H7 (cell line): Measurements from ENCODE around the gene MOGAT1. TPM values are rescaled to one million over a fixed set of nuclear protein-coding genes. Genes with fewer than 3 reads are reported as not detected.

Experiments used
- DNase-seq: peaks from one replicate; pipeline ENCODE4 v3.0.0; 2012
- H3K27me3 ChIP-seq: 2 replicates; pipeline ENCODE4 v1.6.0; 2011; ENCODE audit warnings: mild to moderate bottlenecking, low read length; ENCODE audit not compliant: control insufficient read depth, insufficient read depth
- H3K36me3 ChIP-seq: replicated peaks from 2 replicates; pipeline ENCODE4 v1.5.1; 2011; ENCODE audit warnings: low read length; ENCODE audit not compliant: control insufficient read depth, insufficient read depth
- H3K4me3 ChIP-seq: 2 replicates; pipeline ENCODE4 v1.5.1; 2011; ENCODE audit warnings: low read depth, mild to moderate bottlenecking, control low read depth, low read length, moderate library complexity; ENCODE audit not compliant: insufficient read depth
- total RNA-seq: library from RNA; depleted of rRNA; stranded (reverse); fragments of >200 nt; shearing (Covaris generic); gene quantifications from 2 replicates; pipeline ENCODE4 v1.2.3, GENCODE V29; 2014

The MOGAT1 gene
- total RNA-seq, 1 experiment from 2014 or later, result not detected

DNA sequence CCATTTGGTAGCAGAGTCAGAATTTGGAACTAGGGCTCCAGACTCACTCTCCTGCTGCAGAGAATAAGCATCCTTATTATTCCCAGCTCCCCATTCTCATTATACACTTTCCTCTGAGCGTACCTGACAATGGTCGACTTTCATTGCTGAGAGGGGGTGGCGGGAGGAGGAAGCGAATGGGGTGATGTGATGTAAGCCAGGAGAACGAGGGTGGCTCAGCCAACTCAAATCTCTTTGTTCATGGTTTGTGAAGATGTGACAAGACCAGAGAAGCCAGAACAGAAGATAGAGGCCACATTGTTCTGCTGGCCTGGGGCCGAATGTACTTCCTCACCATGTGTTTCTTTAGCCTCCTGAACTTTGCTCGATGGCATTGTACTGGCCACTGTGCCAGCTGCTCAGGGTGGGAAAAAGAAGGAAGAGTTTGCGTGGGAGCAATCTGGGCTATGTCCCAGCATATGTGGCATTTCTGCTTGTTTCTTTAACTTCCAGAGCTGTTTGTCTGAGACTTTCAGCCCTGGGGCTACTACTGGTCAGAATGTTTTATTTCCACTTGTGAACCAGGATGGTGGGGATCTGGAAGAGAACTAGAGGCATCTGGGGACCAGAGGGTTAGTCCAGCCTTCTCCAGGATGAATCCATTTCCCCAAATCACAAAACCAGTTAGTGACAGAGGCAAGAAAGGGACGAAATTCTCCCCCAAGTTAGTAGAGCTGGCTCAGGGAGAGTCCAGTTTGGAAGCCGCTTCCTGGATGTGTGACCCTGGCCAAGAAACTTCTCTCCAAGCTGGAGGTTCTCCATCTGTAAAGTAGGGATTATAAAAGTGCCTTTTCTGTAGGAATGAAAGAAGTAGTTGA lies 62.6 kb downstream of the MOGAT1 start:
- Histone ChIP-seq H3K4me3 (no peak overlapping the region), H3K27me3 (no peaks in the 10 kb centered on the region), H3K36me3 (no peaks in the 10 kb centered on the region)
- DNase-seq, result no peak

DNA sequence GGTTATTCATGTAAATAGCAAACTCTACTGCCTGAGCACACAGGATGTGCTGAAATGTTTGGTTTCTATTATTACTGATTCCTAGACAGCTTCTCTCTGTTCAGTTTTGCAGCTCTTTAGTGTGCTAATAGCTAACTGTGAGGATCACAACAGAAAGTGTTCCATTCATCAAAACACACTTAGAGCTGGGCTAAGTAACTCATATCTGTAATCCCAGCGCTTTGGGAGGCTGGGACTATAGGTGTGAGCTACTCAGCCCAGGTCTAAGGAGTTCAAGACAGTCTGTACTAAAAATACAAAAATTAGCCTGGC lies 63.2 kb downstream of the MOGAT1 start:
- no peaks in the 10 kb centered on the region for H3K36me3 ChIP-seq
- H3K4me3 ChIP-seq, result no peak overlapping the region
- no peaks in the 10 kb centered on the region for H3K27me3 ChIP-seq
- DNase-seq, result no peak

DNA sequence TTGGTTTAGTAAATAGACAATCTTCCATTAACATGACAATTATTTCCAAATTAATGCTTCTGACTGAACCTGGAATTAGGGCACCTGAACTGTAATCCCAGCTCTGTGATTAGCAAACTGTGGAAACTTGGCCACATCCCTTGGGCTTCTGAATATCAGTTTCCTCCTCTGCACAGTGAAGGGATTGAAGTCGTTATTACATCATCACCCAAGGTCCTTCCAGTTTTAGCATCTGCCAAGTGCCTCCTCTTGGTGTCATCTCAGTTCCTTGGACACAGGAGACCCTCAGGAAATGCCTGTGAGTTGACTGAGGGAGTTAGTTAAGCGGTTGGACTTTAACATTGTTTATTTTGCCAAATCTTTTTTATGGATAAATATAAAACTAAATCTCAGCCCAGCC lies 64.8 kb downstream of the MOGAT1 start:
- no peak for DNase-seq
- no peaks in the 10 kb centered on the region for H3K36me3 ChIP-seq
- no peak overlapping the region for H3K4me3 ChIP-seq
- H3K27me3 ChIP-seq, result no peaks in the 10 kb centered on the region

DNA sequence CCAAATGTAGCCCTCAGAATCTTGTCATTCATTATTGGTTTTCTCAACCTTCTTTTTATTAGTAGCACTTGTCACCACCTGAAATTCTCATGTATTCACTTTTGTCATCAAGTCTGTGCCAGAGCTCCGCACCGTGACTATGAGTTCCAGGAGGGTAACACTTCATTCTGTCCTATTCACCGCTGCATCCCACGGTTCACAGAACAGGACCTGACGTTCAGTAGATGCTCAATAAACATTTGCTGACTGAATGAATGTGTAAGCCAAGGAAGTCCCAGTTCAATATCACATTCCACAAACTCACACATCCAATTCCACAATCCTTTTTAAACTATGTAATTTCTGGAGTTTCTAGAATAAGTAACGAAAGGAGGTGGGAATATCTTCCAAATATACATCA lies 65.5 kb downstream of the MOGAT1 start:
- H3K4me3 ChIP-seq, result no peak overlapping the region
- no peak for DNase-seq
- no peaks in the 10 kb centered on the region for H3K36me3 ChIP-seq
- no peaks in the 10 kb centered on the region for H3K27me3 ChIP-seq

GRCh38 chr2:222738312-222738711 lies 66.9 kb downstream of the MOGAT1 start:
- no peak for DNase-seq
- Histone ChIP-seq H3K36me3 (no peaks in the 10 kb centered on the region), H3K27me3 (no peaks in the 10 kb centered on the region), H3K4me3 (no peak overlapping the region)

DNA sequence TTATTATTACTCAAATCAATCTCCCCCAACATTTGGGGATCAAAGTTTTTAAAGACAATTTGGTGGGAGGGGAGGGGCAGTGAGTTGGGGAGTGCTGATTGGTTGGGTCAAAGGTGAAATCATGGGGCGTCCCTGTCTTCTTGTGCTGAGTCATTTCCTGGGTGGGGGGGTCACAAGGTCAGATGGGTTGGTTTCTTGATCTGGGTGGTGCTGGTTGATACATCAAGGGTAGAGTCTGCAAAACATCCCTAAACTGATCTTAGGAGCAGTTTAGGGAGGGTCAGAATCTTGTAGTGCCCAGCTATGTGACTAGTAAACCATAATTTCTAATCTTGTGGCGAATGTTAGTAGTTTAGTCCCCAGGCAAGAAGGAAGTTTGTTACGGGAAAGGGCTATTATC lies 67.4 kb downstream of the MOGAT1 start:
- DNase-seq, result no peak
- H3K36me3 ChIP-seq, result no peaks in the 10 kb centered on the region
- H3K27me3 ChIP-seq, result no peaks in the 10 kb centered on the region
- H3K4me3 ChIP-seq, result no peak overlapping the region

DNA sequence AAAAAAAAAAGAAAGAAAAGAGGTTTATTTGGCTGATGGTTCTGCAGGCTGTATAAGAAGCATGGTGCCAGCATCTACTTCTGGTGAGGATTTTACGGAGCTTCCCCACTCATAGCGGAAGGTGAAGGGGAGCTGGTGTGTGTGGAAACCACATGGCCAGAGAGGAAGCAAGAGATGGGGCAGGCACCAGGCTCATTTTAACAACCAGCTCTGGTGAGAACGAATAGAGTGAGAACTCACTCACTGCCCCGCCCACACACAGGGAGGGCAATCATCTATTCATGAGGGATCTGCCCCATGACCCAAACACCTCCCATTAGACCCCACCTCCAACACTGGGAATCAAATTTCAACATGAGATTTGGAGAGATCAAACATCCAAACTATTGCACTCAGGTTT lies 68.5 kb downstream of the MOGAT1 start:
- Histone ChIP-seq H3K27me3 (no peaks in the 10 kb centered on the region), H3K4me3 (no peak overlapping the region), H3K36me3 (no peaks in the 10 kb centered on the region)
- DNase-seq, result no peak

DNA sequence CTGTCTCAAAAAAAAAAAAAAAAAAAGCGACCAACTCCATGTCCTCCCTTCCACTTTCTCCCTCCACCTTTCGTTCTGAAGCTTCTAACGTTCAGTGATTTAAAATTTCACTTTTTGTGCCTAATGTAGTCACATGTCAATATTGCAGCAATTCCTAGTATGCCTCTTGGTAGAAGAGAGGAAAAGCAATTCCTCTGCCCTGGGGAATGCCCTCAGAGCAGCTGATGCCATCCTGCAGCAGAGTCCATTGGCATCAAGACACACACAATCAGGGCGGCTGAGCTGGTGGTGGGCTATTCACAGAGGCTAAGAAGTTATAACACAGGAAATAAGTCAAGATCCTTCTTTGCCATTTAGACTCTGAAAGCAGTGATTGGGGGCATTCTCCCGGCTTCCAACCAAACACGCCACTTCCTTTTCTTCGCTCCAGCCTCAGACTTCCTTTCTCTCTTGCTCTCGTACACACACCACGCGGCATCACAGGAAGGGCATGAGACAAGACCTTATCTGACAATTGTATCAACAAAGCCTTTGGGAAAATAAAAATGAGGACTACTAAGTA lies 71.9 kb downstream of the MOGAT1 start:
- no peaks in the 10 kb centered on the region for H3K36me3 ChIP-seq

DNA sequence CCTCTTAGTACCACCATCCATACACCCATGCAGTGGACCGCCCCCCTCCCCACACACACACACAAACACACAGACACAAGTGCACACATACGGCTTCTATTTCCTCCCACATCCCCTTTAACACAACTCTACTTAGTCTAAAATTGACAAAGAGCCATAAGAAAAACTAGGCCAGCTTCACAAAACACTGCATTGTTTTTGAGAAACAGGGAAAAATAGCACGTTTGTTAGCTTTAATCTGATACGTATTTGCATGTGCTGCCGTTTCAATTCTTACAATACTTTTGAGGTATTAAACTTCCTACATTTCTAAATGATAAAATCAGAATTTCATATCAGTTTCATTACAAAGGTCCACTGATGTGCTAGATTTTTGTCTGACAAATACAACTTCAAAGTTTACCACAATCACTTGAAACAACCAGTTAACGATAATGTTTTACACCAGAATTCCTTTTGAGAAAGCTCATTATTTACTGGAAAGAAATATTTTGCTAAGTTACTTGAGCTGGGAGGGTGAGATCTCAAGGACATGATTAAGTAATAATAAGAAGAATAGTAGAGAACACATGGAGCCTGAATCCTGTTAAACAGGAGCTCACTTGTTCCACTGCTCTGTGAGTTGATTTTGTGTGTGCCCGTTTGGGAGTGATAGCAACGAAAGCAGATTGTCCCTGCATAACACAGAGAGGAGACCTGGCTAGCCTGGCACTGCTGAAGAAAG lies 74.5 kb downstream of the MOGAT1 start:
- DNase-seq, result no peak
- H3K4me3 ChIP-seq, result no peak overlapping the region
- H3K36me3 ChIP-seq, result no peaks in the 10 kb centered on the region
- H3K27me3 ChIP-seq, result no peaks in the 10 kb centered on the region

More for the DNA sequence above, 71.9 kb downstream of the MOGAT1 start:
- H3K27me3 ChIP-seq, result no peaks in the 10 kb centered on the region
- no peak overlapping the region for H3K4me3 ChIP-seq
- no peak for DNase-seq

- Histone ChIP-seq H3K36me3 (no peaks in the 10 kb centered on the region), H3K4me3 (no peak overlapping the region), H3K27me3 (no peaks in the 10 kb centered on the region)
- no peak for DNase-seq
Measured at GRCh38 chr2:222747526-222748160, 76.2 kb downstream of the MOGAT1 start.

DNA sequence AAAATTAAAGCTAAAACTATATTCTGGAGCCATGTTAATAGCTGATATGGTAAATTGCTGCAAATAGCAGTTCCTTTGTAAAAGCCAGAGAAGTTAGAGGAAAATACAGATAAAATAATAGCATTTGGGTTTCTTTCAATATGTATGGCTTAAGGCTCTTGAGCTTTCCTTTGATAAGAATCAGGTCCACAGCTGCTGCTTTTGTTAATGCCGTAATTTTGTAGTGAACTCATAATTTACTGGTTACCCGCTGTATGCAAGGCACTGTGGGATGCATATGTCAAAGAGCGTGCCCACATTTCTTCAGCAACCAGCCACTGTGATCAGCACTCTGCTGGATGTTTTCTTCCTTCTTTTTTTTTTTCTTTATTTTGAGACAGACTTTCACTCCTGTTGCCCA lies 79.1 kb downstream of the MOGAT1 start:
- Histone ChIP-seq H3K36me3 (no peaks in the 10 kb centered on the region), H3K27me3 (no peaks in the 10 kb centered on the region), H3K4me3 (no peak overlapping the region)
- DNase-seq, result no peak

- no peak overlapping the region for H3K4me3 ChIP-seq
- no peak for DNase-seq
- H3K27me3 ChIP-seq, result no peaks in the 10 kb centered on the region
- H3K36me3 ChIP-seq, result no peaks in the 10 kb centered on the region
Measured at GRCh38 chr2:222751238-222751637, 79.8 kb downstream of the MOGAT1 start.

DNA sequence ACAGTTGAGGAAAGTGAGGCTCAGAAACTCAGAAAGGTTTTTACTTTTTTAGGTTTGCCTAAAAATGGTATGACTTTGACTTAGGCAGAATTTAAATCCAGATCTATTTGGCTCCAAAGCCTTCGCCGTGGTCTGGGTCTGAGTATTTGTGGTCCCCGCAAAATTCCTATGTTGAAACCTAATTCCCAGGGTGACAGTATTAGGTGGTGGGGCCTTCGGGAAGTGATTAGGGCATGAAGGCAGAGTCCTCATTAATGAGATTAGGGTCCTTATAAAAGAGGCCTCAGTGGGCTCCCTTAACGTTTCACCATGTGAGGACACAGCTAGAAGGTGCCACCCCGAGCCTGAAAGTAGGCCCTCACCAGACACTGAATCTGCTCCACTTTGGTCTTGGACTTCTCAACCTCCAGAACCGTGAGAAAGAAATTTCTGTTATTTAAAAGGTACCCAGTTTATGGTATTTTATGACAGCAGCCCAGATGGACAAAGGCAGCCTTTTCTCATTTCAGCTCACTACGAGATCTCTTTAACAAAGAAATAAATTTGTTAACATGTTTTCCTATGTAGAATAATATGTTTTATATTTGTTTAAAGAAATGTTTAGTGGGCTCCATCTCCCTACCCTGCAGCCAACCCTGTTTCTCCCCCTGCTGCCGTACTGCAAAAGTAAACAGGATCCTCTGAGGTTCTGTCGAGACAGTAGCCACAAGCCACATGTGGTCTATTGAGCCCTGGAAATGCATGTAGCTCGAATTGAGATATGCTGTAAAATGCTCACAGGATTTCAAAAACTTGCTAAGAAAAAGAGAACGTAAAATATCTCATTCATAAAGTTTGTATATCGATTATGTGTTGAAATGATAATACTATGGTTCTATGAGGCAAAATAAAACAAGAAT lies 80.6 kb downstream of the MOGAT1 start:
- no peak overlapping the region for H3K4me3 ChIP-seq
- no peaks in the 10 kb centered on the region for H3K36me3 ChIP-seq
- H3K27me3 ChIP-seq, result no peaks in the 10 kb centered on the region
- DNase-seq, result no peak

DNA sequence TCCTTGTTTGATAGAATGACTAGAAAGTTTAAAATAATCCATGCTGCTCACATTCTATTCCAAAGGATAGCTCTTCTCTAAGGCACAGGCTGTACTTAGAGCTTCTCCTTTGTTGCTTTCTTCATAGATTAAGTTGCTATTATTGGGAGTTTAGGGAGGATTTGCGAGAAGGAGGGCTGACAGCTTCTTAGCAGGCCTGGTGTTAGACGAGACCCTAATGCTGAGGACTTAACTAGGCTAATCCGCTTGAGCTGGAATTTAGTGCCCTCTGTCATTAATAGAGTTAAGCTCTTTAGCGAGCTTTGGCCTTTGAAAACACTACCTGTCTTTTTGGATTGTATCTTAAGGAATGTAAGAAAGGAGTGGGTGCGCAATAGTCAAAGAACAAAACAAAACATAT lies 81.3 kb downstream of the MOGAT1 start:
- DNase-seq, result no peak
- Histone ChIP-seq H3K27me3 (no peaks in the 10 kb centered on the region), H3K4me3 (no peak overlapping the region), H3K36me3 (no peaks in the 10 kb centered on the region)
